K562 treated with DMSO at 1 percent for 24 hours (cell line): ENCODE measurements around the gene UGT8. TPM values are rescaled to one million over a fixed set of nuclear protein-coding genes. Genes with fewer than 3 reads are reported as not detected.

Source experiments
- total RNA-seq: library from RNA; unstranded; fragments of 300-600 nt; gene quantifications from 2 replicates; pipeline ENCODE4 v1.2.3, GENCODE V29; 2022; ENCODE audit warnings: low read depth; ENCODE audit not compliant: insufficient read depth

The UGT8 gene, protein sequence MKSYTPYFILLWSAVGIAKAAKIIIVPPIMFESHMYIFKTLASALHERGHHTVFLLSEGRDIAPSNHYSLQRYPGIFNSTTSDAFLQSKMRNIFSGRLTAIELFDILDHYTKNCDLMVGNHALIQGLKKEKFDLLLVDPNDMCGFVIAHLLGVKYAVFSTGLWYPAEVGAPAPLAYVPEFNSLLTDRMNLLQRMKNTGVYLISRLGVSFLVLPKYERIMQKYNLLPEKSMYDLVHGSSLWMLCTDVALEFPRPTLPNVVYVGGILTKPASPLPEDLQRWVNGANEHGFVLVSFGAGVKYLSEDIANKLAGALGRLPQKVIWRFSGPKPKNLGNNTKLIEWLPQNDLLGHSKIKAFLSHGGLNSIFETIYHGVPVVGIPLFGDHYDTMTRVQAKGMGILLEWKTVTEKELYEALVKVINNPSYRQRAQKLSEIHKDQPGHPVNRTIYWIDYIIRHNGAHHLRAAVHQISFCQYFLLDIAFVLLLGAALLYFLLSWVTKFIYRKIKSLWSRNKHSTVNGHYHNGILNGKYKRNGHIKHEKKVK
- 3.8 and 6.6 TPM in 2 replicates for total RNA-seq

DNA sequence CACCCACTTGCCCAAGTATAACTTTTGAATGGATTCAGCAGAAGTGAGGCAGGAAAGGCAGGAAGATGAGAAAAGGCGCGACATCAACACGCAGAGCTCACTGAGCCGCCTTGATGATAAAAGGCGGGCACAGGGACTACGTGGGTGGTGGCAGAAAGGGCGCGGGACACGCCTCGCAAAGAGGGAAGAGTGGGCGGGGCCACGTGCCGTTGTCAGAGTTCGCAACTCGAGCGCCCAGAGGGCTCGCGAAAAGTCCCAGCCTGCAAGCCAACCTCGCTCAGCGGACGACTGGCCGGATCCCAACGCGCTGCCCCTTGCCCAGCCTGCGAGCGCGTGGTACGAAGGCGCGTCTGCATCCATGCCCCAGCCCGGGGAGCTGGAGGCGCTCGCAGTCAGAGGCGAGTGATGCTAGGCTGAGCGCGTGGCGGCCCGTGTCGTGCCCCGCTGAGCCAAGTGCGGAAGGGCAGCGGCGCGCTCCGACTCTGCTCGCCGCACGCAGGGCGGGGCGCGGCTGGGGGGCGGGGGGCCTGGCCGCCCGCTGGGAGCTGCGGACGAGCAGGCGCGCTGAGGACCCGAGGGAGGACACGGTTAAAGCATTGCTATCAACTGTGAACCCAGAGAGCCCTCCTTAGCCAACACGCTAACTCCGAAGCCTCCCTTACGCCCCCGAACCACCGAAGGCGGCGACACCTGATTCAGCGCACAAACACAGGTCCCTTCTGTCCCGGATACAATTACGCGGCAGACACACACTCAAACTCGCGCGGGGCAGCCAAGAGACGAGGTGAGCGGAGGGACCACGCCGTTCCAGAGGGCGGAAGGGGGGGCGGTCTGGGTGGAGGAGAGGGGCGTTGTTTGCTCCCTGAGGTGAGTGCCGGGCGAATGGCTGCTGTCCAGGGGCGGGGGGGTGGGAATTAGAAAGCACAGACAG, at the start of gene UGT8:
Gene UGT8, plus strand, starts transcription at position 617 of the 931 bp plus-strand sequence. CDS start 24,074 bp downstream, outside the sequence.

